Activated B cell treated with CpG ODN at 0.5 μM for 24 hours (primary cell): ENCODE measurements around the gene RPL10A. TPM values are rescaled to one million over a fixed set of nuclear protein-coding genes. Genes with fewer than 3 reads are reported as not detected.
"Not testable (repeated sequence)": the region's sequence is repeated elsewhere in the genome, so short reads cannot be mapped to it uniquely, and the experiment has no call there.

ENCODE experiments used
- ATAC-seq: fragments of 200-7000 bp; cut with Tn5 transposase; one replicate; pipeline ENCODE4 v1.10.0; 2021; ENCODE audit warnings: low read depth, mild to moderate bottlenecking, moderate library complexity
- CTCF ChIA-PET: fragments of 350-600 bp; sonication (Branson Sonifier 250); formaldehyde crosslinking; loops from one replicate; lab custom pipeline; 2021; ENCODE audit warnings: antibody characterized with exemption; lab: Charles Lee
- POLR2A ChIA-PET: fragments of 350-600 bp; sonication (Branson Sonifier 250); formaldehyde crosslinking; loops from one replicate; lab custom pipeline; 2021; ENCODE audit warnings: antibody characterized with exemption; lab: Charles Lee
- DNase-seq: peaks from one replicate; pipeline ENCODE4 v3.0.0; 2022
- H3K27ac Mint-ChIP-seq: one replicate; pipeline ENCODE4 v1.8.0; 2020; ENCODE audit warnings: mixed read lengths
- H3K27me3 Mint-ChIP-seq: one replicate; pipeline ENCODE4 v1.8.0; 2021; ENCODE audit warnings: mixed read lengths
- H3K36me3 Mint-ChIP-seq: one replicate; pipeline ENCODE4 v1.8.0; 2021; ENCODE audit warnings: low read depth, mixed read lengths
- H3K4me1 Mint-ChIP-seq: one replicate; pipeline ENCODE4 v1.8.0; 2021; ENCODE audit warnings: mixed read lengths
- H3K4me3 Mint-ChIP-seq: one replicate; pipeline ENCODE4 v1.8.0; 2020; ENCODE audit warnings: mild to moderate bottlenecking, mixed read lengths
- H3K9me3 Mint-ChIP-seq: one replicate; pipeline ENCODE4 v1.8.0; 2020; ENCODE audit warnings: mixed read lengths
- intact Hi-C: fragments of 100-400 bp; cut with micrococcal nuclease; formaldehyde crosslinking; loops from one replicate; pipeline ENCODE4 v1.15.1; 2024
- total RNA-seq: library from RNA; stranded (reverse); gene quantifications from 2 replicates; pipeline ENCODE4 v1.2.3, GENCODE V29; 2022
- TF ChIP-seq, protein P1 (sequence below): fragments of 200-600 bp; IDR thresholded peaks from one replicate; pipeline ENCODE4 v1.8.0; 2022; ENCODE audit warnings: antibody characterized with exemption, mild to moderate bottlenecking

RPL10A gene
- total RNA-seq, 1 donor from 2014 or later: 2,485 TPM

DNA sequence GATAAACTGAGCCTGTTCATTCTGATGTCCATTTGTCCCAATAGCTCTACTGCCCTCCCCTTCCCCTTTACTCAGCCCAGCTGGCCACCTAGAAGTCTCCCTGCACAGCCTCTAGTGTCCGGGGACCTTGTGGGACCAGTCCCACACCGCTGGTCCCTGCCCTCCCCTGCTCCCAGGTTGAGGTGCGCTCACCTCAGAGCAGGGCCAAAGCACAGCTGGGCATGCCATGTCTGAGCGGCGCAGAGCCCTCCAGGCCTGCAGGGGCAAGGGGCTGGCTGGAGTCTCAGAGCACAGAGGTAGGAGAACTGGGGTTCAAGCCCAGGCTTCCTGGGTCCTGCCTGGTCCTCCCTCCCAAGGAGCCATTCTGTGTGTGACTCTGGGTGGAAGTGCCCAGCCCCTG, 40.8 kb upstream of the RPL10A start:
- intact Hi-C loops: no loop called here
- no peak for ATAC-seq
- peaks cover 54% of the 10 kb centered on the region for H3K36me3 Mint-ChIP-seq
- POLR2A ChIA-PET: no interaction called here
- no peaks in the 10 kb centered on the region for H3K27me3 Mint-ChIP-seq
- CTCF ChIA-PET: no interaction called here
- H3K9me3 Mint-ChIP-seq: peaks cover 11% of the 10 kb centered on the region
- peaks cover 12% of the 10 kb centered on the region for H3K4me1 Mint-ChIP-seq
- H3K4me3 Mint-ChIP-seq: no peak overlapping the region
- DNase-seq: no peak
- no peak overlapping the region for H3K27ac Mint-ChIP-seq
- TF ChIP-seq, protein P1, sequence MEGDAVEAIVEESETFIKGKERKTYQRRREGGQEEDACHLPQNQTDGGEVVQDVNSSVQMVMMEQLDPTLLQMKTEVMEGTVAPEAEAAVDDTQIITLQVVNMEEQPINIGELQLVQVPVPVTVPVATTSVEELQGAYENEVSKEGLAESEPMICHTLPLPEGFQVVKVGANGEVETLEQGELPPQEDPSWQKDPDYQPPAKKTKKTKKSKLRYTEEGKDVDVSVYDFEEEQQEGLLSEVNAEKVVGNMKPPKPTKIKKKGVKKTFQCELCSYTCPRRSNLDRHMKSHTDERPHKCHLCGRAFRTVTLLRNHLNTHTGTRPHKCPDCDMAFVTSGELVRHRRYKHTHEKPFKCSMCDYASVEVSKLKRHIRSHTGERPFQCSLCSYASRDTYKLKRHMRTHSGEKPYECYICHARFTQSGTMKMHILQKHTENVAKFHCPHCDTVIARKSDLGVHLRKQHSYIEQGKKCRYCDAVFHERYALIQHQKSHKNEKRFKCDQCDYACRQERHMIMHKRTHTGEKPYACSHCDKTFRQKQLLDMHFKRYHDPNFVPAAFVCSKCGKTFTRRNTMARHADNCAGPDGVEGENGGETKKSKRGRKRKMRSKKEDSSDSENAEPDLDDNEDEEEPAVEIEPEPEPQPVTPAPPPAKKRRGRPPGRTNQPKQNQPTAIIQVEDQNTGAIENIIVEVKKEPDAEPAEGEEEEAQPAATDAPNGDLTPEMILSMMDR: no peak

DNA sequence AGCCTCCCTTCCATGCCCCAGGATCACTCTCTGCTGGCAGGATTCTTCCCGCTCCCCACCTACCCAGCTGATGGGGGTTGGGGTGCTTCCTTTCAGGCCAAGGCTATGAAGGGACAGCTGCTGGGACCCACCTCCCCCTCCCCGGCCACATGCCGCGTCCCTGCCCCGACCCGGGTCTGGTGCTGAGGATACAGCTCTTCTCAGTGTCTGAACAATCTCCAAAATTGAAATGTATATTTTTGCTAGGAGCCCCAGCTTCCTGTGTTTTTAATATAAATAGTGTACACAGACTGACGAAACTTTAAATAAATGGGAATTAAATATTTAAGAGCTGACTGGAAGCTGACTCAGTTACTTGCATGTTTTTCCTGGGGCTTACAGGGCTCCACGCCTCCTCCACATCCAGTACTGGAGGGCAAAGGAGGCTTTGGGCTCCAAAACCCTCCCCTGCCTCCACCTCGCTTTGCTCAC, 40.3 kb upstream of the RPL10A start:
- TF ChIP-seq, protein P1: no peak
- CTCF ChIA-PET: no interaction called here
- ATAC-seq: no peak
- intact Hi-C loops: no loop called here
- Mint-ChIP-seq H3K36me3 (peaks cover 51% of the 10 kb centered on the region), H3K4me3 (no peak overlapping the region), H3K4me1 (peaks cover 12% of the 10 kb centered on the region), H3K27me3 (no peaks in the 10 kb centered on the region), H3K27ac (no peak overlapping the region), H3K9me3 (peaks cover 11% of the 10 kb centered on the region)
- no peak for DNase-seq
- POLR2A ChIA-PET: no interaction called here

DNA sequence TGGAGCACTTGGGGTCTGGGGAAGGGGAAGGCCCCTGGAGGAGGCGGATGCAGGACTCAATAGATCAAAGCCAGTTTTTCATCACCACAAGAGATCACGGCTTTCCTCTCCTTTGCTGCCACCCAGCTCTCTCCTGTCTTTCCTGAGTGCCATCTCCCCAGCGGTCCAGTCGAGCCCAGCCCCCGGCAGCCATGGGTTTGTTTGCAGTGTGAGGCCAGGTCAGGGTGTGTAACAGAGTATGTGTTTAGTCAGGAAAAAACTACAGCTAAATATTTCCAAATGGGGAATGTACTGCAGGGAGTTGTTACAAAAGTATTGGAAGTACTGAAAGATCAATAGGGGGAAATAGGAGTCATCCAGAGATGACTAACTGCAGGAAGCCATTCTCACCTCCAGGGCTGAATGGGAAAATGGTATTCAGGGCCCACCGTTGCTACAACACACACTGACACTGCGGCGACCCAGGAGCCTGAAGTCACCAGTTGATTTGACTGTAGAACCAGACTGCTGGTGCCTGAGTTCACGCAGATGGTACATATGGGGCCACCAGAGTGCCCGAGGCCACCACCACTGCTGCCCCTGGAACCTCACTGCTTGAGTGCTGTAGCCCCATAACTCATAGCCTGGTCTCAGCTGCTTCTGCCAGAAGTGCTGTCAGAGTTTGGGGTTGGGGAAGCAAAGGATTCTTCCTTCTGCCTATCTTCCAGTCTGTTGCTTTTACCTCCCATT, 39.6 kb upstream of the RPL10A start:
- no peaks in the 10 kb centered on the region for H3K27me3 Mint-ChIP-seq
- DNase-seq (no peak), ATAC-seq (no peak)
- POLR2A ChIA-PET: no interaction called here
- H3K27ac Mint-ChIP-seq: no peak overlapping the region
- CTCF ChIA-PET: no interaction called here
- TF ChIP-seq, protein P1: no peak
- H3K4me3 Mint-ChIP-seq: no peak overlapping the region
- H3K36me3 Mint-ChIP-seq: peaks cover 49% of the 10 kb centered on the region
- intact Hi-C loops: no loop called here
- peaks cover 11% of the 10 kb centered on the region for H3K9me3 Mint-ChIP-seq
- H3K4me1 Mint-ChIP-seq: peaks cover 12% of the 10 kb centered on the region

DNA sequence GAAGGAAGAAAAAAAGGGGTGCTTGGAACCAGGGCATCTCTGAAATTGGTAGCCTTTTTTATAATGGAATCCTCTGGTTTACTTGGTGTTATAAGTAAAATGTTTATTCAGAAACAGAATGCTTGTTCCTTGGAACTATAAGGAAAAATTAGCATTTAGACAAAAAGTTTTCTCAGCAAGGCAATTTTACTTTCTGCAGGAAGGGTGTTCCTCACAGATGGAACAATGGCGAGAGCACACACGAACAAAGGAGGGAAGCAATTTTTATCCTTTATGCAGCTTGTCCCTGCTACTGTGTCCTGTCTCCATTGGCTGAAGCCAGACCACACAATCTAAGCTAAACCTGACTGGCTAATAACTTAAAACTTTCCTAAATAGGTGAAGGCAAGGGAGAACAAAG, 38.7 kb upstream of the RPL10A start:
- DNase-seq (no peak), ATAC-seq (no peak)
- ChIA-PET CTCF (no interaction called here), POLR2A (no interaction called here)
- Mint-ChIP-seq H3K27ac (no peak overlapping the region), H3K9me3 (peaks cover 11% of the 10 kb centered on the region), H3K4me3 (no peak overlapping the region), H3K27me3 (no peaks in the 10 kb centered on the region), H3K4me1 (peaks cover 12% of the 10 kb centered on the region), H3K36me3 (peaks cover 41% of the 10 kb centered on the region)
- intact Hi-C loops: no loop called here
- TF ChIP-seq, protein P1: no peak

DNA sequence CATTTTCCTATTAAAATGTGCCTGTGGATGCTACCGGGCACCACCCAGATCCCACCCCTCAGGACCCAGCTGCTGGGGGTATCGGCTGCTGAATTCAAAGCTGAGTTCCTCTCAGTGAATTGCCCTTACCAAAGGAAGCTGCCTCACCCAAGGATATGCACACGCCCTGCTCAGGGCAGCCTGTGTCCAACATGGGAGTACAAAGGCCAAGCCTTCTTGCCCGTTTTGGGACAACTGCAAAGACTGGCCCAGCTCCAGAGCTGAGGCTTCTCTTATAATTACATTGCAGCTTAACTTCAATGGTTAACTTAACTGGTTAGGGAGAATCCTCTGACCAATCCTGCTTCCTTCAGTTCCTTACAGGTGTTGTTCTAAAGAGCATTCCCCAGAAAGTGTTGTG, 35.9 kb upstream of the RPL10A start:
- DNase-seq: no peak
- TF ChIP-seq, protein P1: no peak
- peaks cover 11% of the 10 kb centered on the region for H3K9me3 Mint-ChIP-seq
- ChIA-PET POLR2A (interaction anchor here (0.9 kb wide), 1 partner anchor 20 kb away, joined by 3 read pairs; the partner anchor contains the start of gene FANCE), CTCF (interaction anchor here (1.3 kb wide), 1 partner anchor 13 kb away, joined by 3 read pairs; no protein-coding TSS in a partner anchor)
- intact Hi-C loops: no loop called here
- no peak overlapping the region for H3K27ac Mint-ChIP-seq
- peaks cover 14% of the 10 kb centered on the region for H3K36me3 Mint-ChIP-seq
- no peaks in the 10 kb centered on the region for H3K4me1 Mint-ChIP-seq
- no peak overlapping the region for H3K4me3 Mint-ChIP-seq
- no peaks in the 10 kb centered on the region for H3K27me3 Mint-ChIP-seq
- no peak for ATAC-seq

DNA sequence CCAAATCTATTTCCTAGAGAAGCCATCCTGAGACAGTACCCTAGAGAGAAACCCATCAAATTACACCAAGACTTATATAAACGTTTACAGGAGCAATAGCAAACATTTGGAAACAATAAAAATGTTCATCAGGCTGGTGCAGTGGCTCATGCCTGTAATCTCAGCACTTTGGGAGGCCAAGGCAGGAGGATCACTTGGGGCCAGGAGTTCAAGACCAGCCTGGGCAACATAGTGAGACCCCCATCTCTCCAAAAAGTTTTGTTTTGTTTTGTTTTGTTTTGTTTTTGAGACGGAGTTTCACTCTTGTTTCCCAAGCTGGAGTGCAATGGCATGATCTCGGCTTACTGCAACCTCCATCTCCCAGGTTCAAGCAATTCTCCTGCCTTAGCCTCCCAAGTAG, 35.5 kb upstream of the RPL10A start:
- DNase-seq, H3K4me3 Mint-ChIP-seq, ATAC-seq, H3K27ac Mint-ChIP-seq, intact Hi-C loops, H3K27me3 Mint-ChIP-seq, H3K4me1 Mint-ChIP-seq: not testable (repeated sequence)
- H3K9me3 Mint-ChIP-seq: peaks cover 11% of the 10 kb centered on the region
- POLR2A ChIA-PET: interaction anchor here (0.9 kb wide), 1 partner anchor 19 kb away, joined by 3 read pairs; the partner anchor contains the start of gene FANCE
- CTCF ChIA-PET: interaction anchor here (1.3 kb wide), 1 partner anchor 13 kb away, joined by 3 read pairs; no protein-coding TSS in a partner anchor
- peaks cover 14% of the 10 kb centered on the region for H3K36me3 Mint-ChIP-seq
